ENCODE data around the gene P4HA3.

P4HA3 gene

GRCh38 chr11:74311352-74311926, at the start of gene P4HA3:
TSS of gene P4HA3 (minus strand) at chr11:74311640. CDS start at chr11:74311611, 29 bp downstream.
- H3K4me3 ChIP-seq (ENCODE audit: low read depth, low read length), result peak within 1 kb of the TSS; percentile 69
- H3K36me3 ChIP-seq (replicated peaks), result no peaks in the 10 kb centered on the region
- in situ Hi-C loops (cut with HindIII; ENCODE audit: low pct_ligation_motif_present, low sequenced_read_pairs), result no loop called here
- H3K27ac ChIP-seq, result no peak within 1 kb of the TSS
- H3K27me3 ChIP-seq (replicated peaks), result no peaks in the 10 kb centered on the region
- peak; percentile 21 for DNase-seq
- no peak for TF ChIP-seq CTCF (IDR thresholded peaks at IDR 0.05; ENCODE audit: low read depth, low read length, missing control alignments)

- H3K27me3 ChIP-seq (replicated peaks), result no peaks in the 10 kb centered on the region
- no peak overlapping the region for H3K27ac ChIP-seq
- H3K36me3 ChIP-seq (replicated peaks), result peaks cover 5% of the 10 kb centered on the region
- in situ Hi-C loops (cut with HindIII; ENCODE audit: low pct_ligation_motif_present, low sequenced_read_pairs), result no loop called here
- no peak for DNase-seq
- no peak for TF ChIP-seq CTCF (IDR thresholded peaks at IDR 0.05; ENCODE audit: low read depth, low read length, missing control alignments)
- H3K4me3 ChIP-seq (ENCODE audit: low read depth, low read length), result no peak overlapping the region
Measured at GRCh38 chr11:74357449-74357848, 46.0 kb upstream of the P4HA3 start.

- Histone ChIP-seq H3K27me3 (replicated peaks) (no peaks in the 10 kb centered on the region), H3K36me3 (replicated peaks) (peaks cover 5% of the 10 kb centered on the region), H3K27ac (no peak overlapping the region), H3K4me3 (ENCODE audit: low read depth, low read length) (no peak overlapping the region)
- in situ Hi-C loops (cut with HindIII; ENCODE audit: low pct_ligation_motif_present, low sequenced_read_pairs), result no loop called here
- DNase-seq, result no peak
- TF ChIP-seq CTCF (IDR thresholded peaks at IDR 0.05; ENCODE audit: low read depth, low read length, missing control alignments), result no peak
Measured at GRCh38 chr11:74355626-74356025, 44.2 kb upstream of the P4HA3 start.

- DNase-seq, result peak; percentile 24
- Histone ChIP-seq H3K27ac (no peak overlapping the region), H3K36me3 (replicated peaks) (peaks cover 2% of the 10 kb centered on the region), H3K4me3 (ENCODE audit: low read depth, low read length) (no peak overlapping the region), H3K27me3 (replicated peaks) (no peaks in the 10 kb centered on the region)
- no peak for TF ChIP-seq CTCF (IDR thresholded peaks at IDR 0.05; ENCODE audit: low read depth, low read length, missing control alignments)
- in situ Hi-C loops (cut with HindIII; ENCODE audit: low pct_ligation_motif_present, low sequenced_read_pairs), result no loop called here
Measured at GRCh38 chr11:74354036-74354435, 42.6 kb upstream of the P4HA3 start.

GRCh38 chr11:74347381-74347780, 35.9 kb upstream of the P4HA3 start:
- no peak for TF ChIP-seq CTCF (IDR thresholded peaks at IDR 0.05; ENCODE audit: low read depth, low read length, missing control alignments)
- Histone ChIP-seq H3K36me3 (replicated peaks) (peaks cover 2% of the 10 kb centered on the region), H3K27me3 (replicated peaks) (no peaks in the 10 kb centered on the region), H3K4me3 (ENCODE audit: low read depth, low read length) (no peak overlapping the region), H3K27ac (no peak overlapping the region)
- in situ Hi-C loops (cut with HindIII; ENCODE audit: low pct_ligation_motif_present, low sequenced_read_pairs), result no loop called here
- DNase-seq, result no peak

- peaks cover 2% of the 10 kb centered on the region for H3K36me3 ChIP-seq (replicated peaks)
- no peaks in the 10 kb centered on the region for H3K27me3 ChIP-seq (replicated peaks)
- no peak for TF ChIP-seq CTCF (IDR thresholded peaks at IDR 0.05; ENCODE audit: low read depth, low read length, missing control alignments)
- in situ Hi-C loops (cut with HindIII; ENCODE audit: low pct_ligation_motif_present, low sequenced_read_pairs), result no loop called here
- no peak for DNase-seq
- no peak overlapping the region for H3K4me3 ChIP-seq (ENCODE audit: low read depth, low read length)
- no peak overlapping the region for H3K27ac ChIP-seq
Measured at GRCh38 chr11:74345420-74345819, 34.0 kb upstream of the P4HA3 start.

Measured in brain microvascular endothelial cell (primary cell).